ENCODE measurements around the gene RAX. TPM values are rescaled to one million over a fixed set of nuclear protein-coding genes. Genes with fewer than 3 reads are reported as not detected.

Gene RAX
- total RNA-seq, 6 experiments from 2014 or later, result not detected

GRCh38 chr18:59268721-59269562 is 4.3 kb downstream of the RAX start:
- H3K4me1 Mint-ChIP-seq (ENCODE audit: low read depth), result peaks cover 8% of the 10 kb centered on the region
- H3K4me3 Mint-ChIP-seq, result no peak overlapping the region
- H3K36me3 Mint-ChIP-seq (ENCODE audit: low read depth), result no peaks in the 10 kb centered on the region
- DNase-seq, result no peak
- H3K27me3 Mint-ChIP-seq (ENCODE audit: insufficient read depth), result peaks cover 66% of the 10 kb centered on the region
- TF ChIP-seq CTCF (IDR thresholded peaks at IDR 0.05), result no peak
- H3K27ac Mint-ChIP-seq, result no peak overlapping the region
- no peaks in the 10 kb centered on the region; the same call in 1 of the 2 replicates for H3K9me3 Mint-ChIP-seq

GRCh38 chr18:59268127-59268720 is 5.0 kb downstream of the RAX start:
- Mint-ChIP-seq H3K27me3 (ENCODE audit: insufficient read depth) (peaks cover 66% of the 10 kb centered on the region), H3K36me3 (ENCODE audit: low read depth) (no peaks in the 10 kb centered on the region), H3K9me3 (no peaks in the 10 kb centered on the region; the same call in 1 of the 2 replicates), H3K27ac (no peak overlapping the region), H3K4me1 (ENCODE audit: low read depth) (peaks cover 14% of the 10 kb centered on the region), H3K4me3 (no peak overlapping the region)
- no peak for DNase-seq
- no peak for TF ChIP-seq CTCF (IDR thresholded peaks at IDR 0.05)

GRCh38 chr18:59267503-59268126 is 5.6 kb downstream of the RAX start:
- H3K4me3 Mint-ChIP-seq, result no peak overlapping the region
- no peak for DNase-seq
- no peak overlapping the region for H3K27ac Mint-ChIP-seq

GRCh38 chr18:59266886-59267502 is 6.3 kb downstream of the RAX start:
- H3K9me3 Mint-ChIP-seq, result no peaks in the 10 kb centered on the region; the same call in 1 of the 2 replicates
- TF ChIP-seq CTCF (IDR thresholded peaks at IDR 0.05), result no peak
- peaks cover 14% of the 10 kb centered on the region for H3K4me1 Mint-ChIP-seq (ENCODE audit: low read depth)
- peaks cover 70% of the 10 kb centered on the region for H3K27me3 Mint-ChIP-seq (ENCODE audit: insufficient read depth)
- no peak overlapping the region for H3K4me3 Mint-ChIP-seq
- H3K36me3 Mint-ChIP-seq (ENCODE audit: low read depth), result no peaks in the 10 kb centered on the region
- H3K27ac Mint-ChIP-seq, result no peak overlapping the region
- DNase-seq, result no peak

More at GRCh38 chr18:59267503-59268126, 5.6 kb downstream of the RAX start:
- Mint-ChIP-seq H3K9me3 (no peaks in the 10 kb centered on the region; the same call in 1 of the 2 replicates), H3K27me3 (ENCODE audit: insufficient read depth) (peaks cover 72% of the 10 kb centered on the region), H3K36me3 (ENCODE audit: low read depth) (no peaks in the 10 kb centered on the region), H3K4me1 (ENCODE audit: low read depth) (peaks cover 14% of the 10 kb centered on the region)
- no peak for TF ChIP-seq CTCF (IDR thresholded peaks at IDR 0.05)

- Mint-ChIP-seq H3K27me3 (ENCODE audit: insufficient read depth) (peaks cover 65% of the 10 kb centered on the region), H3K36me3 (ENCODE audit: low read depth) (no peaks in the 10 kb centered on the region), H3K27ac (no peak overlapping the region), H3K4me3 (no peak overlapping the region), H3K4me1 (ENCODE audit: low read depth) (peaks cover 13% of the 10 kb centered on the region), H3K9me3 (no peaks in the 10 kb centered on the region)
- DNase-seq, result no peak
- TF ChIP-seq CTCF (IDR thresholded peaks at IDR 0.05), result no peak
Observed at GRCh38 chr18:59266459-59266858, 6.8 kb downstream of the RAX start.
